Neutrophil (primary cell): ENCODE results near the gene GOLPH3.
"Not testable (repeated sequence)": the region's sequence is repeated elsewhere in the genome, so short reads cannot be mapped to it uniquely, and the experiment has no call there.

ENCODE experiments used
- H3K27ac ChIP-seq: fragments of 200-600 bp; sonication (generic); 2 replicates; pipeline ENCODE4 v1.5.1; 2016; ENCODE audit warnings: mild to moderate bottlenecking, moderate library complexity
- H3K27me3 ChIP-seq: fragments of 200-600 bp; sonication (generic); 2 replicates; pipeline ENCODE4 v1.6.0; 2016; ENCODE audit warnings: mild to moderate bottlenecking
- H3K36me3 ChIP-seq: fragments of 200-600 bp; sonication (generic); 2 replicates; pipeline ENCODE4 v1.5.1; 2017
- H3K4me1 ChIP-seq, 2 experiments: fragments of 200-600 bp in 1 of 2; sonication (generic) in 1 of 2; 1 replicate in 1 of 2; 2 replicates in 1 of 2; pipeline versions ENCODE4 v1.5.1 to v1.6.1; 2013 to 2016; ENCODE audit warnings: low read depth in 1 of 2, low read length in 1 of 2, mild to moderate bottlenecking in 1 of 2, moderate library complexity in 1 of 2; ENCODE audit not compliant: control insufficient read depth in 1 of 2, insufficient read depth in 1 of 2
- H3K4me3 ChIP-seq, 2 experiments: fragments of 200-600 bp in 1 of 2; sonication (generic) in 1 of 2; 1 replicate in 1 of 2; 2 replicates in 1 of 2; pipeline ENCODE4 v1.5.1; 2013 to 2016; ENCODE audit warnings: low read depth in 1 of 2, low read length in 1 of 2, mild to moderate bottlenecking in 1 of 2, moderate library complexity in 1 of 2
- H3K9me3 ChIP-seq: fragments of 200-600 bp; sonication (generic); 2 replicates; pipeline ENCODE4 v1.5.1; 2016
- TF ChIP-seq, protein P1 (sequence below): fragments of 200-600 bp; sonication (generic); IDR thresholded peaks from 2 replicates; pipeline ENCODE4 v1.5.1; 2016; ENCODE audit warnings: antibody characterized with exemption

GOLPH3 gene

DNA sequence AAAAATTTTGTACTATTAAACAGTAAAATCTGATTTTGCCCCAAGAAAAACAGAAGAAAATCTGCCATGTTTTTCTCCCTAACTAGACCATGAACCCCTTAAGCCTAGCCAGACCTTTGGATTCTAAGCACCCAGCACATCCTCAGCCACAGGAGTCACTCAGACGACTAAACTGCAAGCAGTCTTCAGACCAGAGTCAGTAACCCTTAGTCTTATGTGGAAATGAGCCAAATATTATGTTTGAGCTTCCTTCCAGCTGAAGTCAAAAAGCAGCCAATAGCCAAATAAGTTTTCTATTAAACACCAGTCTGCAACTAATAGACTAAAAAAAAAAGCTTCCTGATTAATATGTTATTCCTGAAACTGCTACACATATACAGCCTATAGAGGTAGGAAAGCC, 47.4 kb downstream of the GOLPH3 start:
- Histone ChIP-seq H3K36me3 (peaks cover 31% of the 10 kb centered on the region), H3K27ac (no peak overlapping the region), H3K4me1 (peaks cover 0 to 21% of the 10 kb centered on the region in 2 experiments), H3K4me3 (no peak overlapping the region), H3K9me3 (no peaks in the 10 kb centered on the region), H3K27me3 (no peaks in the 10 kb centered on the region)
- TF ChIP-seq, protein P1, sequence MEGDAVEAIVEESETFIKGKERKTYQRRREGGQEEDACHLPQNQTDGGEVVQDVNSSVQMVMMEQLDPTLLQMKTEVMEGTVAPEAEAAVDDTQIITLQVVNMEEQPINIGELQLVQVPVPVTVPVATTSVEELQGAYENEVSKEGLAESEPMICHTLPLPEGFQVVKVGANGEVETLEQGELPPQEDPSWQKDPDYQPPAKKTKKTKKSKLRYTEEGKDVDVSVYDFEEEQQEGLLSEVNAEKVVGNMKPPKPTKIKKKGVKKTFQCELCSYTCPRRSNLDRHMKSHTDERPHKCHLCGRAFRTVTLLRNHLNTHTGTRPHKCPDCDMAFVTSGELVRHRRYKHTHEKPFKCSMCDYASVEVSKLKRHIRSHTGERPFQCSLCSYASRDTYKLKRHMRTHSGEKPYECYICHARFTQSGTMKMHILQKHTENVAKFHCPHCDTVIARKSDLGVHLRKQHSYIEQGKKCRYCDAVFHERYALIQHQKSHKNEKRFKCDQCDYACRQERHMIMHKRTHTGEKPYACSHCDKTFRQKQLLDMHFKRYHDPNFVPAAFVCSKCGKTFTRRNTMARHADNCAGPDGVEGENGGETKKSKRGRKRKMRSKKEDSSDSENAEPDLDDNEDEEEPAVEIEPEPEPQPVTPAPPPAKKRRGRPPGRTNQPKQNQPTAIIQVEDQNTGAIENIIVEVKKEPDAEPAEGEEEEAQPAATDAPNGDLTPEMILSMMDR: no peak

DNA sequence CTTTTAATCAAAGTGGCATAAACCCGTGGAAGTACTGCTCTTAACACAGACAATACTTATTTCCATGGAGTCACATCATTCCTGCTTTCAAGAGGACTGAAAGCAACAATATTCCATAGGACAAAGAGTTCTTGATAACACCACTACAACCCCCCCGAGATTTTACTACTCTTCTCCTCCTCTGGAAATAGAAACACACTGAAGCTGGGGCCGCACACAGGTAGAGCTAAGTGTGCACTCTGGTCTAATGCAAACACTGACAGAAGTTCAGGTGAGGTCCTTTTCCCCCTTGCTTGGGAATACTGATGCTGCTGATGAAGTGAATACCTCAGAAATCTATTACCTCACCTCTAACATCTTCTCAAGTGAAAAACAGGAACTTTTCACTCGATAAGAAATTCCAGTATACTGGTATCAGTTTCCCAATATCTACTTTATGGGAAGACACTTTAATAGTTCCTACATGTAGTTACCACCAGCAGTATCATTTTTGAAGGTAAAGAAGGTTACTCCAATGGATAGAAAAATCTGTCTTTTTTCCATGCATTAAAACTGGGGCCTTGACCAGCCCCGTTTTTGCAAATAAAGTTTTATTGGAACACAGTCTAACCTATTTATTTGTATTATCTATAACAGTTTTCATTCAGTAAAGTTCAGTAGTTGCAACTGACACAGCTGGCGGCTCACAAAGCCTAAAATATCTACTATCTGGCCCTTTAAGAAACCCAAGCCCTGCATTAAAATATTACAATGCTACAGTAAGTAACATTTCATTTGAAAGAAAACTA, 50.0 kb downstream of the GOLPH3 start:
- Histone ChIP-seq H3K9me3 (no peaks in the 10 kb centered on the region), H3K27ac (peak overlapping the region; percentile 54), H3K4me1 (peaks cover 0 to 14% of the 10 kb centered on the region in 2 experiments), H3K36me3 (peaks cover 45% of the 10 kb centered on the region), H3K27me3 (no peaks in the 10 kb centered on the region), H3K4me3 (no peak overlapping the region)
- TF ChIP-seq, protein P1: no peak

DNA sequence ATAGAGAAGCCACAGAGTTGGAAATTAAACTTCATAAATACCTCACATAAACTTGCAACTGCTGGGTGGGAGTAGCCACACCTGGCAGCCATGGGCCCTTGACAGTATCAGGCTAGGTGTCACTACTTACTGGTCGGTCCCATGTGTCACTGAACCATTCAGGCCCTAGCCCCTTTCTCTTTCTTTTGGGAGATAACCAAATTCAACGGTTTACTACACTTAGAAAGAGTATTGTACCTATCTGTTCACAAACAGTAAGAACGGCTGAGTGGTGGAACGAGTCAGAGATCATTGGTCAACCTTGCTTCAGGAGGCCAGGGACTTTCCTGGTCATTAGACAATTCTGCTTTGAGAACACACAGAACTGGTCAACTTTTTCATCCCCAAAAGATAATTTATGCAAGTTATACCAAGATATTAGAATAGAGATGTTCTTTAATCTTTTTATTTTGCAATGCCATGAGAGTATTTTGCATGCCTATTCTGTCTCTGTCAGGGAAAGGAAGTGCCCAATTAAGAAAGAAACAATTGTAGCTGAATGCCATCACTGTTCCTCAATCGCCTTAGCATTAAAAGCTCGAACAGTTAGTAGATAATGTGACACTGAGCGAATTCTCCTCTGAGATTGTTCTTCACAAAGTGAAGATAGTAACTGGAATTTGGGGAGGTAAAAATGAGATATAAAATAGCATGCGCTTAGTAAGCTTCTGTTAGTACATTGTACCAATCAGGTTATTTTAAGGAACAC, 50.9 kb downstream of the GOLPH3 start:
- Histone ChIP-seq H3K27ac (peak overlapping the region; percentile 54), H3K9me3 (no peaks in the 10 kb centered on the region), H3K4me3 (no peak overlapping the region), H3K36me3 (peaks cover 47% of the 10 kb centered on the region), H3K4me1 (peaks cover 0 to 14% of the 10 kb centered on the region in 2 experiments), H3K27me3 (no peaks in the 10 kb centered on the region)
- TF ChIP-seq, protein P1: no peak

DNA sequence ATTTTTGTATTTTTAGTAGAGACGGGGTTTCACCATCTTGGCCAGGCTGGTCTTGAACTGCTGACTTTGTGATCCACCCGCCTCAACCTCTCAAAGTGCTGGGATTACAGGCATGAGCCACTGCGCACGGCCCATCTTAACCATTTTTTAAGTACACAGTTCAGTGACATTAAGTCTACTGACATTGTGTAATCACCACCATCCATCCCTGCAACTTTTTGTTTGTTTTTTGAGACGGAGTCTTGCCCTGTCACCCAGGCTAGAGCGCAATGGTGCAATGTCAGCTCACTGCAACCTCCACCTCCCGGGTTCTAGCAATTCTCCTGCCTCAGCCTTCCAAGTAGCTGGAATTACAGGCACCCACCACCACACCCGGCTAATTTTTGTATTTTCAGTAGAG, 55.2 kb downstream of the GOLPH3 start:
- H3K4me3 ChIP-seq, H3K27ac ChIP-seq, H3K27me3 ChIP-seq, H3K9me3 ChIP-seq, H3K4me1 ChIP-seq: not testable (repeated sequence)
- peaks cover 46% of the 10 kb centered on the region for H3K36me3 ChIP-seq

DNA sequence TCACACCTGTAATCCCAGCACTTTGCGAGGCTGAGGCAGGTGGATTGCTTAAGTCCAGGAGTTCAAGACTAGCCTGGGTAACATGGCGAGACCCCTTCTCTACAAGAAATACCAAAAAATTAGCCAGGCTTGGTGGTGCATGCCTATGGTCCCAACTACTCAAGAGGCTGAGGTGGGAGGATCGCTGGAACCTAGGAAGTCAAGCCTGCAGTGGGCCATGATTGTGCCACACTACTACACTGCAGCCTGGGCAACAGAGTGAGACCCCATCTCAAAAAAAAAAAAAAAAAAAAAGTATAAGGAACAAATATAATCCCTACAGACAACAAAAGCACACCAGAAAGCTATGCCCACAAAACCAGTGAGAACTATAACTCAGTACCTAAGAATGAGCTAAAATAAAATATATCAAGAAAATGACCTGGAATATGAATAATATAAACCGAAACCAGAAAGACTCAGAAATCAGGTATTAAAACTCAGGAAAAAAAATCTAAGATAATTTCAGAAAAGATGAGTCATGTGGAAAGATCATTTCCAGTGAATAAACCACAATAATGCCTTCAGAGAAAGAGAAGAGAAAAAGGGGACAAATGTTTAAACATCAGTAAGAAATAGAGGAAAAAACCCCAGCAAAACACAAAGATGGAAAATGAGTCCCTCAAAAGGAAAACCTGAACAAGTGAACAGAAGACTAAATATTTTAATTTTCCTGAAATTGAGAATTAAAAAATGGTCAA, 57.4 kb downstream of the GOLPH3 start:
- H3K9me3 ChIP-seq: no peaks in the 10 kb centered on the region
- H3K36me3 ChIP-seq: peaks cover 55% of the 10 kb centered on the region
- H3K4me3 ChIP-seq: no peak overlapping the region
- no peak overlapping the region for H3K27ac ChIP-seq
- no peaks in the 10 kb centered on the region for H3K4me1 ChIP-seq
- TF ChIP-seq, protein P1: no peak
- no peaks in the 10 kb centered on the region for H3K27me3 ChIP-seq
